K562 (cell line): ENCODE results near the gene NR1H3. TPM values are rescaled to one million over a fixed set of nuclear protein-coding genes. Genes with fewer than 3 reads are reported as not detected.

Experiments used
- BHLHE40 ChIP-seq: IDR thresholded peaks from 2 replicates; pipeline ENCODE4 v1.6.1; 2011; ENCODE audit warnings: low read length, improper control_type of control experiment
- CCNT2 ChIP-seq: IDR thresholded peaks from 2 replicates; pipeline ENCODE4 v1.6.1; 2011; ENCODE audit warnings: borderline replicate concordance, low read depth, mild to moderate bottlenecking, moderate library complexity, mixed read lengths, low read length; ENCODE audit not compliant: insufficient read length; ENCODE audit errors: extremely low read depth
- ILF3 ChIP-seq: fragments of 450-650 bp; IDR thresholded peaks from 2 replicates; pipeline ENCODE4 v1.6.1; 2018; ENCODE audit warnings: antibody characterized with exemption, mild to moderate bottlenecking, moderate library complexity, borderline replicate concordance
- KLF16 ChIP-seq: IDR thresholded peaks from 2 replicates; pipeline ENCODE4 v1.6.1; 2016; ENCODE audit warnings: antibody characterized with exemption
- SIX5 ChIP-seq, 2 experiments: IDR thresholded peaks; 2 replicates each; pipeline ENCODE4 v1.6.1; 2011; ENCODE audit warnings: low read length in 2 of 2, borderline replicate concordance in 1 of 2, low read depth in 1 of 2, mild to moderate bottlenecking in 1 of 2, moderate library complexity in 1 of 2; ENCODE audit not compliant: insufficient read depth in 1 of 2
- ZBTB8A ChIP-seq: fragments of 450-650 bp; IDR thresholded peaks from 2 replicates; pipeline ENCODE4 v1.6.1; 2018; ENCODE audit warnings: mild to moderate bottlenecking, moderate library complexity; ENCODE audit not compliant: partially characterized antibody
- ZC3H11A ChIP-seq: IDR thresholded peaks from 2 replicates; pipeline ENCODE4 v1.6.1; 2012; ENCODE audit warnings: low read depth, low read length, improper control_type of control experiment
- polyA plus RNA-seq, 8 experiments: library from polyadenylated mRNA; depleted of rRNA in 4 of 8; stranded (reverse) in 5 of 8; unstranded in 3 of 8; fragments of >200 nt; fragmentation: Nextera tagmentation in 2 of 8; fragmentation: Illumina TruSeq in 1 of 8; extraction: Ambion mirVana in 2 of 8; extraction: Trizol in 1 of 8; gene quantifications; 2 replicates each; pipeline versions ENCODE4 v1.2.1 to v1.2.3, GENCODE V29; 2011 to 2014; ENCODE audit warnings: inconsistent platforms in 1 of 8, missing spikeins in 1 of 8
- total RNA-seq, 7 experiments: library from RNA; depleted of rRNA in 6 of 7; stranded (reverse); fragments of >200 nt in 6 of 7; fragmentation: Illumina TruSeq in 2 of 7; extraction: Trizol in 2 of 7; gene quantifications; 2 replicates each; pipeline versions ENCODE4 v1.2.1 to v1.2.3, GENCODE V29; 2011 to 2021; ENCODE audit warnings: low replicate concordance in 1 of 7
- TF ChIP-seq, protein P1 (sequence below): fragments of 200-800 bp; sonication (Bioruptor generic); IDR thresholded peaks from 2 replicates; pipeline ENCODE4 v1.6.1; 2016; ENCODE audit warnings: missing genetic modification characterization, missing compliant biosample characterization

The NR1H3 gene
- total and polyA plus RNA-seq, 9 of the 15 experiments (the other 6 are each of a cell fraction or from before 2014, with no cell fraction given) = 8.2 to 26.0 (median 11.9) TPM

GRCh38 chr11:47264119-47264518, 6.3 kb downstream of the NR1H3 start (continued):
- TF ChIP-seq, protein P1, sequence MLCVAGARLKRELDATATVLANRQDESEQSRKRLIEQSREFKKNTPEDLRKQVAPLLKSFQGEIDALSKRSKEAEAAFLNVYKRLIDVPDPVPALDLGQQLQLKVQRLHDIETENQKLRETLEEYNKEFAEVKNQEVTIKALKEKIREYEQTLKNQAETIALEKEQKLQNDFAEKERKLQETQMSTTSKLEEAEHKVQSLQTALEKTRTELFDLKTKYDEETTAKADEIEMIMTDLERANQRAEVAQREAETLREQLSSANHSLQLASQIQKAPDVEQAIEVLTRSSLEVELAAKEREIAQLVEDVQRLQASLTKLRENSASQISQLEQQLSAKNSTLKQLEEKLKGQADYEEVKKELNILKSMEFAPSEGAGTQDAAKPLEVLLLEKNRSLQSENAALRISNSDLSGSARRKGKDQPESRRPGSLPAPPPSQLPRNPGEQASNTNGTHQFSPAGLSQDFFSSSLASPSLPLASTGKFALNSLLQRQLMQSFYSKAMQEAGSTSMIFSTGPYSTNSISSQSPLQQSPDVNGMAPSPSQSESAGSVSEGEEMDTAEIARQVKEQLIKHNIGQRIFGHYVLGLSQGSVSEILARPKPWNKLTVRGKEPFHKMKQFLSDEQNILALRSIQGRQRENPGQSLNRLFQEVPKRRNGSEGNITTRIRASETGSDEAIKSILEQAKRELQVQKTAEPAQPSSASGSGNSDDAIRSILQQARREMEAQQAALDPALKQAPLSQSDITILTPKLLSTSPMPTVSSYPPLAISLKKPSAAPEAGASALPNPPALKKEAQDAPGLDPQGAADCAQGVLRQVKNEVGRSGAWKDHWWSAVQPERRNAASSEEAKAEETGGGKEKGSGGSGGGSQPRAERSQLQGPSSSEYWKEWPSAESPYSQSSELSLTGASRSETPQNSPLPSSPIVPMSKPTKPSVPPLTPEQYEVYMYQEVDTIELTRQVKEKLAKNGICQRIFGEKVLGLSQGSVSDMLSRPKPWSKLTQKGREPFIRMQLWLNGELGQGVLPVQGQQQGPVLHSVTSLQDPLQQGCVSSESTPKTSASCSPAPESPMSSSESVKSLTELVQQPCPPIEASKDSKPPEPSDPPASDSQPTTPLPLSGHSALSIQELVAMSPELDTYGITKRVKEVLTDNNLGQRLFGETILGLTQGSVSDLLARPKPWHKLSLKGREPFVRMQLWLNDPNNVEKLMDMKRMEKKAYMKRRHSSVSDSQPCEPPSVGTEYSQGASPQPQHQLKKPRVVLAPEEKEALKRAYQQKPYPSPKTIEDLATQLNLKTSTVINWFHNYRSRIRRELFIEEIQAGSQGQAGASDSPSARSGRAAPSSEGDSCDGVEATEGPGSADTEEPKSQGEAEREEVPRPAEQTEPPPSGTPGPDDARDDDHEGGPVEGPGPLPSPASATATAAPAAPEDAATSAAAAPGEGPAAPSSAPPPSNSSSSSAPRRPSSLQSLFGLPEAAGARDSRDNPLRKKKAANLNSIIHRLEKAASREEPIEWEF (CRISPR knock-in tag) = no peak
- no peak for TF ChIP-seq ZBTB8A
- no peak for TF ChIP-seq SIX5 (IDR thresholded peaks at IDR 0.05; ENCODE audit: borderline replicate concordance in 1 of 2, insufficient read depth in 1 of 2, low read depth in 1 of 2, low read length in 2 of 2)
- no peak for TF ChIP-seq ILF3
- TF ChIP-seq KLF16 = no peak
- TF ChIP-seq ZC3H11A = no peak
- TF ChIP-seq CCNT2 = no peak
- TF ChIP-seq BHLHE40 = peak; percentile 90
- TF ChIP-seq, all 486 proteins: peak for 6
